ENCODE data around the gene SRL. TPM values are rescaled to one million over a fixed set of nuclear protein-coding genes. Genes with fewer than 3 reads are reported as not detected.

SRL gene
- total and polyA plus RNA-seq, 4 donors, result 0.14 to 0.22 (median 0.17) TPM

DNA sequence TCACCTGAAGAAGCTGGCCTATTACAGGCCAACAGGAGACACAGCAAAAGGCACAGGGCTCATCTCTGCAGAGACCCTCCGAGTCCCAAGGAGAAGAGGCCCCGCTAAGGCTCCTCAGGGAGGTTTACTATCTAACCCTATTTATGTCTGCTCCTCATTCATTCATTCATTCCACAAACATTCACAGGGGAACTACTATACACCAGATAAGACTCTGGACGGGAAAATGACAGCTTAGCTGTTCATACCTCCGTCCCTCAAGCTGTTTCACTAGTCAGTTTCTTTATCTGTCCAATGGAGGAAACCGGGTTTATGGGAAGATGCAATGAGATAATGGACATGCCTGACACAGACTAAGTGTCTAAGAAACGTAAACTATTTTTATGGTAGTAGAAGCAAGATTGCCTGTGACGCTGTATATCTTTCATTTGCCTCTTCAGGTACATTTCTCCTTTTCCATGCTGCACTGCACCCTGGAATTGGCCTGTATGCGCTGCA is 62.1 kb downstream of the SRL start:
- 94% methylated on average over 8 of the region's 8 CpGs for WGBS

DNA sequence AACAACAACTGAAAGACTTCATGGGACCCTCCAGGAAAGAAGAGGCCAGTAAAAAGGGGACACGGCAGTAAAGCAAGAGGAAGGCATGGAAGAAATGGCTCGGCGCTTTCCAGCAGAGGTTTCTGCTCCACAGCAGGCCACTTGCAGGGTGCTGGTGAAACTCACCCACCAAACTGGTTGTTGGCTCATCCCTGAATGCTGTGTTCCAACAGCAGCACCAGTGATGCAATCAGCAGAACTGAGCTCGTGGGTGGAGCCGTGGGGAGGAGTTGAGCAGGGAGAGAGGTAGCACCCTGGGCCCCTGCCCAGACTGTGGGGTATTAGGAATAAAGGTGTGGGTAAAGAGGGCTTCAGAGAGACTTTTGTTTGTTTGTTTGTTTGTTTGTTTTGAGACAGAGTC is 62.9 kb downstream of the SRL start:
- 66% methylated on average over 5 of the region's 5 CpGs for WGBS
- TF ChIP-seq RAD21 (IDR thresholded peaks at IDR 0.05) (peak in 1 of 2 donors; percentile 46), YY1 (IDR thresholded peaks at IDR 0.05) (no peak)
- TF ChIP-seq, protein P1, sequence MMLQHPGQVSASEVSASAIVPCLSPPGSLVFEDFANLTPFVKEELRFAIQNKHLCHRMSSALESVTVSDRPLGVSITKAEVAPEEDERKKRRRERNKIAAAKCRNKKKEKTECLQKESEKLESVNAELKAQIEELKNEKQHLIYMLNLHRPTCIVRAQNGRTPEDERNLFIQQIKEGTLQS (IDR thresholded peaks at IDR 0.05), result peak; percentile 94
- Histone ChIP-seq H3K9ac (ENCODE audit: low read depth in 1 of 2, low read length in 2 of 2) (no peak overlapping the region), H3K27me3 (ENCODE audit: control insufficient read depth in 4 of 4, insufficient read depth in 4 of 4, low read length in 3 of 4) (no peaks in the 10 kb centered on the region), H3K9me3 (ENCODE audit: control insufficient read depth in 4 of 4, low read length in 3 of 4) (no peaks in the 10 kb centered on the region), H3K4me3 (ENCODE audit: low read depth in 1 of 3, low read length in 3 of 3) (no peak overlapping the region), H3K4me1 (ENCODE audit: control insufficient read depth in 4 of 4, insufficient read depth in 4 of 4, low read length in 3 of 4) (peaks cover under 1 to 10% (median 3%) of the 10 kb centered on the region in 4 donors), H3K36me3 (ENCODE audit: control insufficient read depth in 4 of 4, insufficient read depth in 3 of 4, low read depth in 1 of 4, low read length in 3 of 4) (no peaks in the 10 kb centered on the region), H3K27ac (ENCODE audit: low read depth in 1 of 2, low read length in 2 of 2) (no peak overlapping the region)
- no peak for DNase-seq (ENCODE audit: low spot score)

More for the DNA sequence above, 62.1 kb downstream of the SRL start:
- H3K36me3 ChIP-seq (ENCODE audit: control insufficient read depth in 4 of 4, insufficient read depth in 3 of 4, low read depth in 1 of 4, low read length in 3 of 4), result no peaks in the 10 kb centered on the region
- H3K27me3 ChIP-seq (ENCODE audit: control insufficient read depth in 4 of 4, insufficient read depth in 4 of 4, low read length in 3 of 4), result no peaks in the 10 kb centered on the region
- no peak for TF ChIP-seq HNF4G (IDR thresholded peaks at IDR 0.05)
- no peak for TF ChIP-seq FOXA2 (IDR thresholded peaks at IDR 0.05)
- TF ChIP-seq, protein P2, sequence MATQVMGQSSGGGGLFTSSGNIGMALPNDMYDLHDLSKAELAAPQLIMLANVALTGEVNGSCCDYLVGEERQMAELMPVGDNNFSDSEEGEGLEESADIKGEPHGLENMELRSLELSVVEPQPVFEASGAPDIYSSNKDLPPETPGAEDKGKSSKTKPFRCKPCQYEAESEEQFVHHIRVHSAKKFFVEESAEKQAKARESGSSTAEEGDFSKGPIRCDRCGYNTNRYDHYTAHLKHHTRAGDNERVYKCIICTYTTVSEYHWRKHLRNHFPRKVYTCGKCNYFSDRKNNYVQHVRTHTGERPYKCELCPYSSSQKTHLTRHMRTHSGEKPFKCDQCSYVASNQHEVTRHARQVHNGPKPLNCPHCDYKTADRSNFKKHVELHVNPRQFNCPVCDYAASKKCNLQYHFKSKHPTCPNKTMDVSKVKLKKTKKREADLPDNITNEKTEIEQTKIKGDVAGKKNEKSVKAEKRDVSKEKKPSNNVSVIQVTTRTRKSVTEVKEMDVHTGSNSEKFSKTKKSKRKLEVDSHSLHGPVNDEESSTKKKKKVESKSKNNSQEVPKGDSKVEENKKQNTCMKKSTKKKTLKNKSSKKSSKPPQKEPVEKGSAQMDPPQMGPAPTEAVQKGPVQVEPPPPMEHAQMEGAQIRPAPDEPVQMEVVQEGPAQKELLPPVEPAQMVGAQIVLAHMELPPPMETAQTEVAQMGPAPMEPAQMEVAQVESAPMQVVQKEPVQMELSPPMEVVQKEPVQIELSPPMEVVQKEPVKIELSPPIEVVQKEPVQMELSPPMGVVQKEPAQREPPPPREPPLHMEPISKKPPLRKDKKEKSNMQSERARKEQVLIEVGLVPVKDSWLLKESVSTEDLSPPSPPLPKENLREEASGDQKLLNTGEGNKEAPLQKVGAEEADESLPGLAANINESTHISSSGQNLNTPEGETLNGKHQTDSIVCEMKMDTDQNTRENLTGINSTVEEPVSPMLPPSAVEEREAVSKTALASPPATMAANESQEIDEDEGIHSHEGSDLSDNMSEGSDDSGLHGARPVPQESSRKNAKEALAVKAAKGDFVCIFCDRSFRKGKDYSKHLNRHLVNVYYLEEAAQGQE (IDR thresholded peaks at IDR 0.05), result no peak
- TF ChIP-seq, protein P1 (IDR thresholded peaks at IDR 0.05), result no peak
- no peak for TF ChIP-seq GABPA (IDR thresholded peaks at IDR 0.05 in 1 of 2, conservative IDR thresholded peaks at IDR 0.05 in 1 of 2)
- H3K4me1 ChIP-seq (ENCODE audit: control insufficient read depth in 4 of 4, insufficient read depth in 4 of 4, low read length in 3 of 4), result peaks cover 5 to 13% (median 8%) of the 10 kb centered on the region in 4 donors
- DNase-seq (ENCODE audit: low spot score), result no peak
- no peaks in the 10 kb centered on the region for H3K9me3 ChIP-seq (ENCODE audit: control insufficient read depth in 4 of 4, low read length in 3 of 4)
- H3K4me3 ChIP-seq (ENCODE audit: low read depth in 1 of 3, low read length in 3 of 3), result no peak overlapping the region
- H3K27ac ChIP-seq (ENCODE audit: low read depth in 1 of 2, low read length in 2 of 2), result no peak overlapping the region
- H3K9ac ChIP-seq (ENCODE audit: low read depth in 1 of 2, low read length in 2 of 2), result no peak overlapping the region

DNA sequence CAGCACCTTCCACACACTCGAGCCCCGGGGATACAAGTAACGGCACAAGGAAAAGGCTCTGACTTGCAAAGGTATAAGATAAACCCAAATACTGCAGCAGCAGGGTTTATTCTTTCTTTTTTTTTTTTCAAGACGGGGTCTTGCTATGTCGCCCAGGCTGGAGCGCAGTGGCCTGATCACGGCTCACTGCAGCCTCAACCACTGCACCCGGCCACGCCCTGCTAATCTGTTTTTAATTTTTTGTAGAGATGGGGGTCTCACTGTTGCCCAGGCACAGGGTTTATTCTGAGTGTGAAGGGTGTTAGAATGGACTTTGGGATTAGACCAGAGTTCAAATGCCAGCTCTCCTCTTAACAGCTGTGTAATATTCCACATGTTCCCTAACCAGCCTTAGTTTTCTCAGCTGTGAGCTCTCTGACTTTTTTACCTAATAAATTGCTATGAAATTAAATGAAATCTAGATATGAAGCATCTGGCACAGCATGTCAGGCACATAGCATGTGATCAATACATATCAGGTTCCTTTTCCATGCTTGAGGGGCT is 63.3 kb downstream of the SRL start:
- Histone ChIP-seq H3K9me3 (ENCODE audit: control insufficient read depth in 4 of 4, low read length in 3 of 4) (no peaks in the 10 kb centered on the region), H3K27ac (ENCODE audit: low read depth in 1 of 2, low read length in 2 of 2) (no peak overlapping the region), H3K27me3 (ENCODE audit: control insufficient read depth in 4 of 4, insufficient read depth in 4 of 4, low read length in 3 of 4) (no peaks in the 10 kb centered on the region), H3K4me1 (ENCODE audit: control insufficient read depth in 4 of 4, insufficient read depth in 4 of 4, low read length in 3 of 4) (peaks cover 0 to 7% (median 2%) of the 10 kb centered on the region in 4 donors), H3K36me3 (ENCODE audit: control insufficient read depth in 4 of 4, insufficient read depth in 3 of 4, low read depth in 1 of 4, low read length in 3 of 4) (no peaks in the 10 kb centered on the region), H3K9ac (ENCODE audit: low read depth in 1 of 2, low read length in 2 of 2) (no peak overlapping the region), H3K4me3 (ENCODE audit: low read depth in 1 of 3, low read length in 3 of 3) (no peak overlapping the region)
- no peak for DNase-seq (ENCODE audit: low spot score)
- TF ChIP-seq SP1 (IDR thresholded peaks at IDR 0.05), result no peak
- TF ChIP-seq RXRA (IDR thresholded peaks at IDR 0.05), result no peak
- TF ChIP-seq, protein P2 (IDR thresholded peaks at IDR 0.05), result no peak
- TF ChIP-seq, protein P3, sequence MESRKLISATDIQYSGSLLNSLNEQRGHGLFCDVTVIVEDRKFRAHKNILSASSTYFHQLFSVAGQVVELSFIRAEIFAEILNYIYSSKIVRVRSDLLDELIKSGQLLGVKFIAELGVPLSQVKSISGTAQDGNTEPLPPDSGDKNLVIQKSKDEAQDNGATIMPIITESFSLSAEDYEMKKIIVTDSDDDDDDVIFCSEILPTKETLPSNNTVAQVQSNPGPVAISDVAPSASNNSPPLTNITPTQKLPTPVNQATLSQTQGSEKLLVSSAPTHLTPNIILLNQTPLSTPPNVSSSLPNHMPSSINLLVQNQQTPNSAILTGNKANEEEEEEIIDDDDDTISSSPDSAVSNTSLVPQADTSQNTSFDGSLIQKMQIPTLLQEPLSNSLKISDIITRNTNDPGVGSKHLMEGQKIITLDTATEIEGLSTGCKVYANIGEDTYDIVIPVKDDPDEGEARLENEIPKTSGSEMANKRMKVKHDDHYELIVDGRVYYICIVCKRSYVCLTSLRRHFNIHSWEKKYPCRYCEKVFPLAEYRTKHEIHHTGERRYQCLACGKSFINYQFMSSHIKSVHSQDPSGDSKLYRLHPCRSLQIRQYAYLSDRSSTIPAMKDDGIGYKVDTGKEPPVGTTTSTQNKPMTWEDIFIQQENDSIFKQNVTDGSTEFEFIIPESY (IDR thresholded peaks at IDR 0.05), result no peak
- TF ChIP-seq GABPA (IDR thresholded peaks at IDR 0.05 in 1 of 2, conservative IDR thresholded peaks at IDR 0.05 in 1 of 2), result no peak
- TF ChIP-seq CTCF (IDR thresholded peaks at IDR 0.05; ENCODE audit: low read depth, low read length, missing input control), result no peak
- no peak for TF ChIP-seq HNF4G (IDR thresholded peaks at IDR 0.05)
- TF ChIP-seq TAF1 (conservative IDR thresholded peaks at IDR 0.05), result no peak
- no peak for TF ChIP-seq EGR1 (IDR thresholded peaks at IDR 0.05; ENCODE audit: low read depth in 2 of 2)
- no peak for TF ChIP-seq FOXA1 (IDR thresholded peaks at IDR 0.05)
- WGBS, result 98% methylated on average over 9 of the region's 9 CpGs

Data from liver (tissue), 9 donors.